AG09319 (cell line): Measurements from ENCODE around the gene WDFY3.
"Not testable (repeated sequence)": the region's sequence is repeated elsewhere in the genome, so short reads cannot be mapped to it uniquely, and the experiment has no call there.

Experiments
- DNase-seq: peaks from one replicate; pipeline ENCODE4 v3.0.0-alpha.2; 2010; ENCODE audit warnings: low read depth; ENCODE audit errors: extremely low read depth
- CTCF ChIP-seq: IDR thresholded peaks from 2 replicates; pipeline ENCODE4 v1.5.1; 2011; ENCODE audit warnings: low read depth, mild to moderate bottlenecking, inconsistent platforms, low read length, moderate library complexity

The WDFY3 gene

DNA sequence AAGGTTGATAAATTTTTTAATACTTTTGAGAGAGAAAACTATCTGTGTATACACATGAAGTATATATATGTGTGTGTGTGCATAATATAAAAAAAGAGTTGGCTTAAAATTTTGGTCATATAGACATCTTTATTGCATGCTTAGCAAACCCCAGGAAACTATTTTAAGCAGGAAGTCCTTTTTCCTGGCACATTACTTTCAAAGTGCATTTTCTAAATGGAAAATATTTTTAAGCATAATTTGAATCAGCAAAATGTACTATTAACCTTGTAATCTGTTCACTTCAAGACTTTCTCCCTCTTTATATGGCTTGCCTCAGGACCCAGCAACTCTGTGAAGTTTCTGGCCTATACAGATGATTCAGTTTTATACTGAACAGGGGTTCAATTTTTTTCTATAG, 277.3 kb downstream of the WDFY3 start:
- TF ChIP-seq CTCF, result no peak
- DNase-seq, result no peak

DNA sequence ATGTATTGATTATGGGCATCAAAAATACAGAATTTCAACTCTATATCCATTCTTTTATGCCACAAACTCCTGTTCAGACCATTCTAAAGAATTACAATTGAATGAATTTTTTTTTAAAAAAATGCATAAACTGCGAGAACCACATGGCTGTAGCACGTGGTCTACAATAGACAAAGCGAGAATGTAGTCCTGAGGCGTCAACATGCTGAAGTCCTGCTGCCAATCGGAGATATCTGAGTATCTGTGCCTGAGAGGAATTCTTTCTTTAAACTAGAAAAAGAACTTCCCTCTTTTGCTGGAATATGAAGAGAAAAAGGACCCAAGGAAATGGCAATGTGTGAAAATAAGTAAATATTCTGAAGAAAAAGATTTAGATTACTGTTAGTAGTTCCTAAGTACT, 277.9 kb downstream of the WDFY3 start:
- TF ChIP-seq CTCF, result no peak
- DNase-seq, result no peak

GRCh38 chr4:84685105-84685504, 281.4 kb downstream of the WDFY3 start:
- DNase-seq, result no peak
- TF ChIP-seq CTCF, result no peak

GRCh38 chr4:84684361-84684760, 282.1 kb downstream of the WDFY3 start:
- no peak for DNase-seq
- TF ChIP-seq CTCF, result no peak

GRCh38 chr4:84683064-84683850, 283.2 kb downstream of the WDFY3 start:
- DNase-seq, result no peak

GRCh38 chr4:84682661-84683060, 283.8 kb downstream of the WDFY3 start:
- DNase-seq, result not testable (repeated sequence)

More at GRCh38 chr4:84683064-84683850, 283.2 kb downstream of the WDFY3 start:
- TF ChIP-seq CTCF, result no peak

DNA sequence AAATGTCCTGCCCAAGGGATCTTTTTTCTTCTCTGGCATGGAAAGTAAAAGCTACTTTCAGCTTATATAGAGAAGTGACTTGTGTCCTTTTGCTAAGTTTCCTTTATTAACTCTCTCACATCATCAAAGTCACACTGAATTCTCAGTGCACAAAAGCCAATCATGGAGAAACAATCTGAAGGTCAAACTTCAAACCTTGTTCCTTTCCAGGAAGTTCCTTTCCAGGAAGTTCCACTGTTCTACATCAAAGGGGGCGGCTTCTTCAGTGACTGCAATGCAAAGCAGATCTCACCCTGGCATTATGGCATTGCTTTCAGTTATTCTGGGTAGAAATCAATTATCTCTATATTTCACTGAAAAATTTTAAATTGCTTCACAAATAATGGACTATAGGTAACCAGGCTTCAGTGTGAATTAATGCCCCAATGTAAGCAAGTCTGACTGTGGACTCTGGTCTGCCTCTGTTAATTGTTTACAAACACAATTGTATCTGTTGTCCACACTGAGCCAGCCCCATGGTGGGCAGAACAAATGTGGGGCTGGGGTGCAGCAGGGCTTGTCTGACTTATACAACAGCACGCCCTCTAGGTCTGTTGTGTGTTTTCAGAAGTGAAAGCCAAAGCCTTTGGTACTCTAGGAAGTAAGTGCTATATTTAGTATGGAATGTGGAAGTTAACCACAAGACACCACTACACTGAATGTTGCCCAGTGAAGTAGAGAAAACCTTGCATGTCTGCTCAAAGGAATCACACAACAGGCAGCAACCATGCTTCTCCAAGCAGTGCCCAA, 284.8 kb downstream of the WDFY3 start:
- peak; percentile 19 for DNase-seq
- no peak for TF ChIP-seq CTCF
